Measurements from ENCODE around the gene COL16A1.

Gene COL16A1

DNA sequence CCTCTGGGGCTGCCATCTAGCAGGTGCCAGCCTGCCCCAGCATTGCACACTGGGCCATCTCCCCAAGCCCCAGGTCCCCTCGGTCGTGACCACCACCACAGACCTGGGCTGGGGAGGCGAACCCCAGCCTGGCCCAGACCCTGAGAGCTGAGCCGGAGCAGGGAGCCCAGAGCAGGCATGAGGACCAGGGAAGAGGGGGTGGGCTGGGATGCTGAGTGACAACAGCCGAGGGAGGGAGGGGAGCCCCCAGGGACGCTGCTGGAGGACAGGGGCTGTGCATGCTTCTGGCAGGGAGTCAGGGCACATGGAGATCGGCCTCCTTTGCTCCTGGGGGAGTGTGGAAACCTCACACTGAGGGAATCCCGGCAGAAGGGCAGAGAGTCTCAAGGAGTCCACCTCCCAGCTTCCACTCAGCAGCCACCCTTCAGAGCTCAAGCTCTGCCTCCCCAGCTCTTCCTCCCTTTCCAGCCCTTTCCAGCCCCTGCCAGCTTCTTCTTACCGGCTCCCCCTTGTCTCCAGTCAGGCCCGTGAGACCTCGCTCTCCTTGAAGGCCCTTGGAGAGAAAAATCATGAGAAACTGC is 35.4 kb downstream of the COL16A1 start:
- no peak for DNase-seq

DNA sequence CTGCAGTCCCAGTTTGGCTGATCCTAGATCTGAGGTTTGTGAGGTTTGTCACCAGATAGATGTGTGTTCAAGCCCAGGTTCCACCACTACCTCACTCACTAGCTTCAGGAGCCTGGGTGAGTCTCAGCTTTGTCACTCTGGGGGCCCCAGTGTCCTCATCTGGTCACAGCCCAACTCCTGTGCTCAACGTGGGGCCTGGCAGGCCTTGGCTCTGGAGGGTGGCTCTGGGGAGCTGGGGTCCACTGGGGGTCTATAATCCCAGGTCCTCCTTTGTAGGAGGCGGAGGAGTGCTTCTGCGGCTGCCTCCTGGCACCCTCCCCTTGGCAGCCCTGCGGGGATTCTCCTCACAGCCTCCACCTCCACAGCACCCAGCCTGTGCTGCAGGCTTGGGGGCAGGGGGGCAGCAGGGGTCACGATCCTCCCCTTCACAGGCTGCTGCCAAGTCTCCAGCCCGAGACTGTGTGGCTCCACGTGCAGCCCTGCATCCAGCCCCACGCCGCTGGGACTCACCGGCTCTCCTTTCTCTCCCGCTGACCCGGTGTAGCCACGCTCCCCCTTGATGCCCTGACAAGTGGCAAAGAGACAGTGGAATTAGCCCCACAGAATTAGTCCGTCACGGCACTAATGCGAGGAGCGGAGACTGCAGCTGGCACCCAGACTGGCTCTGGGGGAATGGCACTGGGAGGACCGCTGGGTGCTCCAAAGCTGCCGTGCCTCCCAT is 36.6 kb downstream of the COL16A1 start:
- no peak for DNase-seq

DNA sequence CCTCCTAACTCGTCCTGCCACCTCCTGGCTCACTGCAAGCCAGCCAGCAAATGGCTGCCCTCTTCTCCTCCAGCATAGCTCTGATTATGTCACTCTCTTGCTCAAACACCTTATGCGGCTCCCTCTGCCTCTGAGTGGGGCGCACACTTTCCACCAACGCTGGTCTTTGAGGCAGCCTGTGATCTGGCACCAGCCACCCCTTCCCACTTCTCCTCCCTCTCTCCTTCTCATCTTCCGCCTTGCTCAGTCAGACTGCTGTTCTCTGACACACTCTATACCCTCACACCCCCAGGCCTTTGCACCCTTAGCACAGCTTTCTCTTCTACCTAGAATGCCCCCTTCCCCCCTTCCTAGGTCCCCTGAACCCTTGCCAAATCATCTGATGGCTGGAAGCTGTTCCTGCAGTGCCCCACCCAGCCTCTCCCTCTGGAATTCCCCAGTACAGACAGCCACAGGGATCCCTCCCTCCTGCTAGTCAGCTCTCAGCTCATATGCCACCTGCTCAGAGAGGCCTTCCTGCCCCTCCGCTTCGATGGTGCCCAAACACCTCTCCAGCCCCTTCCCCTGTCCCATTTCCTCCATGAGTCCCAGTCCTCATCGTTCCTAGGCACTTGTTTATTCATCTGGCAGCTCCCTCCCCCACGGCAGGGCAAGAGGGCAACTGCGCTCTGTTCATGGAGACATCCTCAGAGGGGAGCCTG is 37.4 kb downstream of the COL16A1 start:
- DNase-seq: peak in 15 of 56 donors; percentile 14 to 47 (median 28)

- no peak for DNase-seq
These were observed 38.5 kb downstream of the COL16A1 start for GRCh38 chr1:31665234-31665878.

GRCh38 chr1:31664528-31664927 is 39.3 kb downstream of the COL16A1 start:
- no peak for DNase-seq

- DNase-seq: peak in 39 of 56 donors; percentile 7 to 78 (median 31)
These were observed 40.0 kb downstream of the COL16A1 start for GRCh38 chr1:31663622-31664452.

DNA sequence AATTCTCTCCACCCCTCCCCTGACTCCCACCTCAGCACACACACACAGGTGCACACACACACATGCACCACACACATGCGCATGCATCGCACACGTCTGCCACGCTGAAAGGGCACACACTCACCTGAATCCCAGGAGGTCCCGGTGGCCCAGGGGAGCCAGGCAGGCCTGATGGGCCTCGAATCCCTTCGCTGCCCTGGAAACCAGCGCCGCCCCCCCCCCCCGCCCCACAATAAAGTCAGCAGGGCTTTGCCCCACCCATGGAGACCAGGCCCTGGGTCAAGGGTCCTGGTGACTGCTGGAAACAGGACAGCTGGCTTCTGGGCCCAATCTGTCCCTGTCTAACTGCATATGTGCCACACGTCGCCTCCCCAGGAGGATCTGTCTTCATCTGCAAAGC is 41.4 kb downstream of the COL16A1 start:
- DNase-seq: no peak

DNA sequence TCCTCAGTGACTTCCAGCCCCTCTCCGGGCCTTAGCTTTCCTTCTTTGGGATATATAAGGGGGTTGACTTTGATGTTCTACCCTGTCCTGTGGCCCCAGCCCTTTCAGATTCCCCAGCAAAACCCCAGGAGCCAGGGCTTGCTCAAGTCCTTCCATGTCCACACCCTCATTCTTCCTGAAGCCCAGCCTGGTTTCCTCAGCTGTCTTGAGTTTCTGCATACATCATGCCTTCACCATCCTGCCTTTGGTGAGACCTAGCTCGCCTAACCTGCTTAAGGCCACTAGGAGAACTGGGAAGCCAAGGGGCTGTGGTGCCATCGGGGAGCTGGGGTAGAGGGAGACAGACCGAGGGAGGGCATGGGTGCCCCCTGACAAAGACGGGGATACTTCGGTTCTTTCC is 42.0 kb downstream of the COL16A1 start:
- no peak for DNase-seq

DNA sequence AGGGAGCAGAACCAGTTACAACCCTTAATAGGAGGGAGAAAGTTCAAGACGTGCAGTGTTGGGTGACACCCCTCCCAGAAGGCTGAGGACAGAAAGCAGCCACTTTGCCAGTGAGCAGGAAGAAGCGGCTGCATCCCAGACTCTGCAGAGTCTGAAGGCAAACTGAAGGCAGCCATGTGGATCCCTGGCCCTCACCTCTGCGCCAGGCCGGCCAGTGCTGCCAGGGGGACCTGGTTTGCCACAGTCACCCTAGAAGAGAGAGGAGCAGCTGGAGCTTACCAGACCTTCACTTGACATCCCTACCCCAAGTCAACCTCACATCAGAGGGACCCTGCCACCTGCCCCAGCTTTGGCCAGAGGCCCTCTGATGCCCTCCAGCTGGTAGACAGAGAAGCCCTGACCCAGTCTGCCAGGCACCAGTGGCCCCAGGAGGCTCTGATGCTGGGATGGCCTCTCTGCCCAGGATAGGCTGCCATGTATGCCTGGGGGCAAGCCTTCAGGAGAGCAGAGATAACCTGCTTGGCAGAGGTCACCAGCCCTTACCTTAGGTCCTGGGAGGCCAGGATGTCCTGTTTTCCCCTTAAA is 42.9 kb downstream of the COL16A1 start:
- no peak for DNase-seq

DNA sequence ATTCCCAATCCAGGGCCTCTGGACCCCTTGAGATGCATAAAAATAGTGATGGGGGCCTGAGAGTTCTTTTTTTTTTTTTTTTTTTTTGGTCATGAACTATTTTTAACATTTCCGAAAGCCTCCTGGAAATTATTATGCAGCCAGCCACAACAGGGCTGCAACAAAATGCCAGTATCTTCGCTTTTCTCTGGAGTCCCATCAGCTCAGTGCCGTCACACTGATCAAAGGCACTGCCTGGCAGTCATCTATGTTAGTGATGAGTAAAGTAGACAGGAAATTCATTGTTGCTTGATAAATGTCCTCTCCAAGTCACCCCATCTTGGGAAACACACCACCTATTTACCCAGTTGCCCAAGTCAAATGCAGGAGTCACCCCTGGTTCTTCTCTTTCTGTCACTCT is 43.9 kb downstream of the COL16A1 start:
- DNase-seq: no peak

DNA sequence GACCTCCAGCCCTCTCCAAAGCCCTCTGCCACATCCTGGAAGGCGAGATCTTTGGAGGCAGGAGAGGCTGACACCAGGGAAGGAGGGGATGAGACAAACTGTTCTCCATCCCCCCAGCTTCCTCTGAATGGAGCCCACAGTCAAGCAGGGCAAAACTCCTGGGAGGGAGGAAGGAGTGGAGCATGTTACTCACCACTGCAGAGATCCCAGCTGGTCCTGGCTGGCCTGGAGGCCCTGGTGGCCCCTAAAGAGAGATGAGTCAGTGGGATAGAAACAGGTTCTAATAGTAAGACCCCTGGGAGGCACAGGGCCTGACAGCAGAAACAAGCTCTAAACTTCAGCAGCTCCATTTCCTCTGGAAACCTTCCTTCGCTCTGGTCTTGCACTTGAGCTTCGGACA is 45.1 kb downstream of the COL16A1 start:
- DNase-seq: no peak

- DNase-seq: no peak
These were observed 45.8 kb downstream of the COL16A1 start for GRCh38 chr1:31657972-31658510.

DNA sequence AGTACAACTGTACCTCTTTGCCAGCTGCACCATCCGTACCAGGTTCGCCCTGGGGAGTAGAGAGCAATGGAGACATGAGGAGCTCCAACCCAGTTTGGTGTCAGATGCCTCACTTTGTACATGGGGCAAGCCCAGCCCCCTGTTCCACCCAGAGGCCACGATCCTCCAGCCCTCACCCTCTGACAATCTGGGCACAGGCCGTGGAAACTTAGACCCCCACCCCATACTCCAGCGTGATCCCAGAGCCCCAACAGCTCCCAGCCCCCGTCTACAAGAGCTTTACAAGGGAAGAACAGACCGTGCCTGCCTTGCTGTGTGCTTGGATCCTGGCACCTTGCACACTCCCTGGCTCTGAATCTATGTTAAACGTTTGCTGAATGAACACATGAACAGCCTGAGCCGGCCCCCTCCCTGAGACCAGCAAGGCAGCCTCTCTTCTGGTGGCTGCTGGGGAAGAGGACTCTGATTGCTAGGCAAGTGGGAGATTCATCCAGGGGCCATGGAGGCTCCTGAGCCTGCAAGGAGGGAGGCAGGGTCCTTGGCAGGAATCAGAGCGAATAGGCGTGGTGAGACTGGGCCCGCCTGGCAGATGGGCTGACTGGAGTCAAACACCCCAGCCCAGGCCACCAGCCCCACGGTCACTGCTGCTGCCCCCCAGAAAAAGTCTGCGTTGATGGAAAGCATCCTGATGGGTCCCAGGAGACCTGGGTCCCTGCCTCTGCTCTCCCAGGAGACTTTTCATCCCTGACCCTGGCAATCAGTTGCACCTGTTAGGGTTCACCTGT is 46.6 kb downstream of the COL16A1 start:
- DNase-seq: peak in 1 of 56 donors; percentile 7

GRCh38 chr1:31655756-31656155 is 48.1 kb downstream of the COL16A1 start:
- no peak for DNase-seq

DNA sequence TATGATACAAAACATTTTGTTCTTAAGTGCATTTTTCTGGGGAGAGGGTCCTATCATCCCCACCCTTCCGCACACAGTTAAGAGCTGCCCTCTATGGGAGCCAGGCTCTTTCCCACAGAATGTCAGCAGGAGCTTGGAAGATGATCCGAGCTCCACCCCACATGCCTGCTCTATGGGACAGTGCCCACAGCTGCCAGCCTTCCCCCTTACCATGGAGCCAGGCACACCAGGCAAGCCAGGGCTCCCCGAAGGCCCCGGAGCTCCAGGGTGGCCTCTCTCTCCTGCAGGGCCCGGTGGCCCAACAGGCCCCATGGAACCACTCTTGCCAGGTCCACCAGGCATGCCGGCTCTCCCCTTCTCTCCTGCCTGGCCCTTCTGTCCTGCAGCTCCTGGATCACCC is 48.7 kb downstream of the COL16A1 start:
- no peak for DNase-seq

- no peak for DNase-seq
These were observed 49.4 kb downstream of the COL16A1 start for GRCh38 chr1:31654474-31654776.

- DNase-seq: no peak
These were observed 49.9 kb downstream of the COL16A1 start for GRCh38 chr1:31653717-31654473.

- no peak for DNase-seq
These were observed 50.8 kb downstream of the COL16A1 start for GRCh38 chr1:31652891-31653499.

DNA sequence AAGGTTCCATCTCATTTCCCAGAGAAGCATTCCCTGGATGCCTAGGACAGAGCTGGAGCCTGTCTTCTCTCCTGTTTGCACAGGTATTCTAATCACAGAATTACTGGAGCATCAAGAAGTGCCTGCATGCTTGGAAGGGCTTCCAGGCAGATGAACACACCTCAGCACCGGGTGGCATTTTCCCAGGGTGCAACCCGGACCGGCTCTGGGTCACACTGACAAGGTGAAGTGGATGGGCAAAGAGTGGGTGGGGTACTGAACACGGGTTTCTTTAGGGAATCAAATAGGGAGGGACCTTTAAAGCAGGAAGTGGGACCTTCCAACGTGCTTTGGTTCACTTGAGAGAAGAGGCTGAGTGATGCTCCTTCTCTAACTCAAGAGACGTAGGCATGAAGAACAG is 52.1 kb downstream of the COL16A1 start:
- DNase-seq: no peak

All from amygdala (tissue), 56 donors.